MM.1S (cell line): ENCODE data around the gene IFNW1.

Experiments used
- CTCF ChIP-seq: fragments of 300-600 bp; sonication (generic); IDR thresholded peaks from 2 replicates; pipeline ENCODE4 v1.5.1; 2016; ENCODE audit warnings: antibody characterized with exemption, low read length, mixed read lengths
- EZH2 ChIP-seq: fragments of 300-600 bp; sonication (generic); optimal IDR thresholded peaks from 2 replicates; pipeline ENCODE3; 2017; ENCODE audit warnings: low read depth, mild to moderate bottlenecking, antibody characterized with exemption, low read length, mixed read lengths
- EZH2phosphoT487 ChIP-seq: fragments of 300-600 bp; sonication (generic); IDR thresholded peaks from 2 replicates; pipeline ENCODE4 v1.6.1; 2018; ENCODE audit warnings: antibody characterized with exemption, low read length

- TF ChIP-seq CTCF (peak; percentile 63), EZH2 (no peak), EZH2phosphoT487 (no peak)
Observed at GRCh38 chr9:21110708-21111576, 30.7 kb downstream of the IFNW1 start.
